SHP77 (cell line): Measurements from ENCODE around the gene SPATA22.
"Not testable (repeated sequence)": the region's sequence is repeated elsewhere in the genome, so short reads cannot be mapped to it uniquely, and the experiment has no call there.

Experiments
- DNase-seq, 2 experiments: peaks; one replicate each; lab custom pipeline; 2025; lab: John Stamatoyannopoulos, UW

Gene SPATA22

GRCh38 chr17:3474212-3474611 is 2.6 kb upstream of the SPATA22 start:
- DNase-seq: no peak

DNA sequence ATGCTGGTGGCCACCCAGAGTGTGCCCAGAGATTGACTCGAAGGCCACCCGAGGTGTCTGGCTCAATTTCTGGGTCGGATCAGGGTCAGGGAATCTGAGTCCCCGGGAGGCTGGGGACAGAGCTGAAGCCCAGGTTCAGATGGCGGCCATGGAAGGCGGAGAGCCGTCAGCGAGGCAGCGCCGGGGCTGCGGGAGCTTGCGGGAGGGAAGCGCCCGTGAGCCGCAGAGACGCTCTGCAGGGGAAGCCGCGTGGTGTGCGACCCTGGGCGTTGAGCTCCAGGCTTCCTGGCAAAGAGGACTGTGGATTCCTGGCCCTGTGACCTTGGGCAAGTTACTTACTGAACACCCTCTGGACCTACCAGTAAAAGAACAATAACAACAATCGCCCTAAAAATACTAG is 518 bp upstream of the SPATA22 start:
- DNase-seq: no peak

- no peak for DNase-seq
Measured at GRCh38 chr17:3469529-3469928, 2.1 kb downstream of the SPATA22 start.

DNA sequence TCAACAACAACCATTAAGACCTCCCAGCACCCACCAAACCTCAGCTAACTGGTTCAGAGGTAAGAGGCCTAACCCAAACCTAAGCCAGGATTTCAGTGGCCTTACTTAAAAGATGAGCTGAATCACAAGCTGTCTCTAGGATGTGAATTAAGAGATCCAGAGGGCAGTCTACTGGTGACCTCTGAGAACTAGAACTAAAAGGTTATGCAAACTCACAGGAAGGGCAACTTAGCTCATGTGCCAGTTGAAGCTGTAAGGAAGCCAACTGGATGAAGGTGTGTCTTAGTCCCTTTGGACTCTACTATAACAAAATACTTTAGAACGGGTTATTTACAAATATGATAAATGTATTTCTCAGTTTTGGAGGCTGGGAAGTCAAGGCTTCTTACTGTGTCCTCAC is 5.3 kb downstream of the SPATA22 start:
- not testable (repeated sequence) for DNase-seq

GRCh38 chr17:3448059-3448665 is 23.5 kb downstream of the SPATA22 start:
- no peak for DNase-seq

GRCh38 chr17:3447625-3448024 is 24.0 kb downstream of the SPATA22 start:
- DNase-seq: peak in 1 of 2 experiments; percentile 1

- DNase-seq: no peak
Measured at GRCh38 chr17:3440451-3440850, 31.2 kb downstream of the SPATA22 start.

DNA sequence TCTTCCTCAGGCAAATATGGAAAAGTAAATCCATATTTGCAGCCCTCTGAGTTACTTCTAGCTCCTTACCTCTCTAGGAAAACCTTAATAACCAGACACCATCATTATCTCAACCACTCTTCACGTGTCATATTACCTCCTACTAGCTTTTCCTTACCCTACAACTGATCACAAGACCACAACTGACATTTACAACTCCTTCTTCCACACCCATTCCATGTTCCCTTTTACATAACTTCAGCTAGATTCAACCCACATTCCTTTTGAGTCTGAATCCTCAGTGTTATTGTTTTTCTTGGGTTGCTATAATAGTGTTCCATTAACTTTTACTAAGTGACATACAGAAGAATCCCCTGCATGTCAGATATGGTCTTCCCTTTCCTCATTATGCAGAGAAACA is 33.3 kb downstream of the SPATA22 start:
- DNase-seq: no peak

DNA sequence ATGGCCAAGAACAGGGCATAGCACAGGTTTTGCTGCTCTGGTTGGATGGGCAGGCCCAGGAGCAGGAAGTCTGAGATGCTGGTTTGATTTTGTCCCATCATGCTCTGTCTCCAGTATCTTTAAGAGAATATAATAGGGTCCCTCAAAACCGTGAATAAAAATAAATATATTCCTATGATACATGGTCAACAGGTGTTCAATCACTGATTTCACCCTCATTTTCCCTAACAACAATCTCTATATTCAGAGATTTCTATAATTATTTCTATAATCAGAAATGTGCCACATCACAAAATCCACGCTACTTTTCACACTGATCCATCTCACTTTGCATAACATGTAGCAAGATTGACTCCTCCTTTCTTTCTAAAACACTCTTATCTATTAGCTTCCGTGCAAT is 37.9 kb downstream of the SPATA22 start, which contains the start of gene OR1E2:
TSS of gene OR1E2 (minus strand) at position 101 of the 400 bp plus-strand sequence. CDS start at position 101, 0 bp downstream.
- DNase-seq: no peak

GRCh38 chr17:3433215-3433614 is 38.4 kb downstream of the SPATA22 start:
- not testable (repeated sequence) for DNase-seq

- DNase-seq: no peak
Measured at GRCh38 chr17:3418222-3418621, 53.4 kb downstream of the SPATA22 start.

DNA sequence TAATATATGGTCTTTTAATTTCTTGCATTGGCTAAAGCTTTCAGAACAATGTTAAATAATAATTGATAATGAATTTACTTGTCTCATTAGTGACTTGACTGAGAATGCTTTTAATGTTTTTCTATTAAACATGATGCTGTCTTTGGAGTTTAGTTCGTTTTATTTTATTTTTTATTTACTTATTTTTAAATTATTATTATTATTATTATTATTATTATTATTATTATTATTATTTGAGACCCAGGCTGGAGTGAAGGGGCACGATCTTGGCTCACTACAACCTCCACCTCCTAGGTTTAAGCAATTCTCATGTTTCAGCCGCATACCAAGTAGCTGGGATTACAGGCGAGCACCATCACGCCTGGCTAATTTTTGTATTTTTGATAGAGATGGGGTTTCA is 56.0 kb downstream of the SPATA22 start:
- DNase-seq: no peak

- not testable (repeated sequence) for DNase-seq
Measured at GRCh38 chr17:3412216-3412615, 59.4 kb downstream of the SPATA22 start.

DNA sequence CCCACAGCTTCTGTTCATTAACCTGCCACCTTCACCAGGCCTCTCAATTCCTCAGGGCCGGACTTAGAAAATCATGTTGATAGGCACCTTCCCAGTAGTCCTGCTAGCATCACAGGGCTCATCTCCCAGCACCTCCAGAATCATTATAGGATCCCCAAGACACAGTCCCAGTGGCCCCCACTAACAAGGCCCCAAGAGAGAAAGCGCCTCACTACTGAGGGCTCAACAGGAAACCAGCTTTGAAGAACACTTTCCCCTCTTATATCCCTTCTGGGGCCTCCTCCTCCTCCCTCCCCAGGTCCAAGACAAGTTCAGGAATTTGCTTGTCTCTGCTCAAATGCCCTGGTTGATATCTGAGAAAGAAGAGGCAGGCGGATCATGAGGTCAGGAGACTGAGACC is 60.5 kb downstream of the SPATA22 start, which contains the start of gene OR3A3:
TSS of gene OR3A3 (plus strand) at position 301 of the 400 bp plus-strand sequence.
- DNase-seq: no peak

GRCh38 chr17:3403856-3404255 is 67.8 kb downstream of the SPATA22 start:
- not testable (repeated sequence) for DNase-seq

GRCh38 chr17:3401786-3402185 is 69.8 kb downstream of the SPATA22 start:
- no peak for DNase-seq

GRCh38 chr17:3400055-3400454 is 71.6 kb downstream of the SPATA22 start:
- DNase-seq: peak; percentile 12 to 36

GRCh38 chr17:3398310-3398709 is 73.3 kb downstream of the SPATA22 start, which contains the start of gene OR1E1:
OR1E1 (minus strand) TSS chr17:3398410; CDS start chr17:3398410, 0 bp downstream.
- no peak for DNase-seq

DNA sequence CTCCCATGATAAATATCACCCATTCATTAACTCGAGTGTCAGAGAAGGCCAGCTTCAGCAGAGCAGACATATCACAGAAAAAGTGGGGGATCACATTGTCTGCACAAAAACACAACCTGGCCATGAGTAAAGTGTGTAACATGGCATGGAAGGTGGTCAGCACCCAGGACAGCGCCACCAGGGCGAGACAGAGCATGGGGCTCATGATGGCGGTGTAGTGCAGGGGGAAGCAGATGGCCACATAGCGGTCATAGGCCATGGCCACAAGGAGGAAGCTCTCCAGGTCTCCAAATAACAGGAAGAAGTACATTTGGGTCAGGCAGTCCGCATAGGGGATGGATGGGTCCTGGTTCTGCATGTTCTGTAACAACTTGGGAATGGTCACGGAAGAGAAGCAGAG is 73.8 kb downstream of the SPATA22 start:
- DNase-seq: not testable (repeated sequence)
